Uterus (tissue), 2 donors: ENCODE measurements around the gene FANCD2.

ENCODE experiments used
- CTCF ChIP-seq, 4 experiments: fragments of 200-600 bp in 2 of 4; fragments of 450-650 bp in 2 of 4; sonication (generic) in 2 of 4; IDR thresholded peaks; one replicate each; pipeline ENCODE4 v1.5.1; 2016 to 2019; ENCODE audit warnings: antibody characterized with exemption in 4 of 4, mild to moderate bottlenecking in 2 of 4, moderate library complexity in 1 of 4
- POLR2A ChIP-seq, 2 donors: fragments of 450-650 bp; IDR thresholded peaks; one replicate each; pipeline ENCODE4 v1.6.1; 2016; ENCODE audit warnings: antibody characterized with exemption in 2 of 2, mild to moderate bottlenecking in 1 of 2, moderate library complexity in 1 of 2

GRCh38 chr3:10021856-10022775, 4.1 kb upstream of the FANCD2 start:
- TF ChIP-seq CTCF (IDR thresholded peaks at IDR 0.05) (no peak), POLR2A (IDR thresholded peaks at IDR 0.05) (no peak)
